K562 (cell line): ENCODE results near the gene ZNF829. TPM values are rescaled to one million over a fixed set of nuclear protein-coding genes. Genes with fewer than 3 reads are reported as not detected.

ENCODE experiments used
- ARID3B ChIP-seq: fragments of 250-450 bp; sonication (Bioruptor Pico); IDR thresholded peaks from 2 replicates; pipeline ENCODE4 v1.4.0; 2020; ENCODE audit warnings: borderline replicate concordance
- CREB3 ChIP-seq: fragments of 450-650 bp; conservative IDR thresholded peaks from 2 replicates; pipeline ENCODE4 v1.6.1; 2016; ENCODE audit warnings: missing genetic modification characterization, low read depth, mild to moderate bottlenecking, missing compliant biosample characterization, moderate library complexity
- CTCFL ChIP-seq: IDR thresholded peaks from 2 replicates; pipeline ENCODE4 v1.6.1; 2011; ENCODE audit warnings: borderline replicate concordance, low read depth, mild to moderate bottlenecking, moderate library complexity, low read length; ENCODE audit not compliant: insufficient read depth, poor library complexity, severe bottlenecking
- ETS2 ChIP-seq: IDR thresholded peaks from 2 replicates; pipeline ENCODE4 v1.6.1; 2016; ENCODE audit warnings: borderline replicate concordance, missing genetic modification characterization, mild to moderate bottlenecking, moderate library complexity, missing compliant biosample characterization; ENCODE audit not compliant: poor library complexity, severe bottlenecking
- HES1 ChIP-seq: fragments of 450-650 bp; IDR thresholded peaks from 2 replicates; pipeline ENCODE4 v1.6.1; 2016; ENCODE audit warnings: low read depth, mild to moderate bottlenecking, moderate library complexity
- HMBOX1 ChIP-seq: sonication (generic); IDR thresholded peaks from 2 replicates; pipeline ENCODE4 v1.6.1; 2016
- IRF2 ChIP-seq: sonication (generic); formaldehyde crosslinking; IDR thresholded peaks from 2 replicates; pipeline ENCODE4 v1.8.1; 2022; ENCODE audit warnings: mild to moderate bottlenecking, missing genetic modification reagents
- PTTG1 ChIP-seq: fragments of 450-650 bp; IDR thresholded peaks from 2 replicates; pipeline ENCODE4 v1.6.1; 2016; ENCODE audit warnings: low read depth, mild to moderate bottlenecking, missing genetic modification characterization, missing compliant biosample characterization
- RB1 ChIP-seq: fragments of 450-650 bp; IDR thresholded peaks from 2 replicates; pipeline ENCODE4 v1.6.1; 2017; ENCODE audit warnings: low read depth, mild to moderate bottlenecking
- RFX1 ChIP-seq: fragments of 450-650 bp; IDR thresholded peaks from 2 replicates; pipeline ENCODE4 v1.6.1; 2016; ENCODE audit warnings: mild to moderate bottlenecking, moderate library complexity
- SIX5 ChIP-seq, 2 experiments: IDR thresholded peaks; 2 replicates each; pipeline ENCODE4 v1.6.1; 2011; ENCODE audit warnings: low read length in 2 of 2, borderline replicate concordance in 1 of 2, low read depth in 1 of 2, mild to moderate bottlenecking in 1 of 2, moderate library complexity in 1 of 2; ENCODE audit not compliant: insufficient read depth in 1 of 2
- TARDBP ChIP-seq: fragments of 450-650 bp; IDR thresholded peaks from 2 replicates; pipeline ENCODE4 v1.6.1; 2016
- XRCC3 ChIP-seq: fragments of 450-650 bp; IDR thresholded peaks from 2 replicates; pipeline ENCODE4 v1.6.1; 2017; ENCODE audit warnings: mild to moderate bottlenecking, moderate library complexity
- ZBTB8A ChIP-seq: fragments of 450-650 bp; IDR thresholded peaks from 2 replicates; pipeline ENCODE4 v1.6.1; 2018; ENCODE audit warnings: mild to moderate bottlenecking, moderate library complexity; ENCODE audit not compliant: partially characterized antibody
- ZNF384 ChIP-seq: IDR thresholded peaks from 2 replicates; pipeline ENCODE4 v1.6.1; 2012; ENCODE audit warnings: low read depth, low read length, improper control_type of control experiment
- polyA plus RNA-seq, 8 experiments: library from polyadenylated mRNA; depleted of rRNA in 4 of 8; stranded (reverse) in 5 of 8; unstranded in 3 of 8; fragments of >200 nt; fragmentation: Nextera tagmentation in 2 of 8; fragmentation: Illumina TruSeq in 1 of 8; extraction: Ambion mirVana in 2 of 8; extraction: Trizol in 1 of 8; gene quantifications; 2 replicates each; pipeline versions ENCODE4 v1.2.1 to v1.2.3, GENCODE V29; 2011 to 2014; ENCODE audit warnings: inconsistent platforms in 1 of 8, missing spikeins in 1 of 8
- total RNA-seq, 7 experiments: library from RNA; depleted of rRNA in 6 of 7; stranded (reverse); fragments of >200 nt in 6 of 7; fragmentation: Illumina TruSeq in 2 of 7; extraction: Trizol in 2 of 7; gene quantifications; 2 replicates each; pipeline versions ENCODE4 v1.2.1 to v1.2.3, GENCODE V29; 2011 to 2021; ENCODE audit warnings: low replicate concordance in 1 of 7

Gene ZNF829
- total and polyA plus RNA-seq, 9 of the 15 experiments (the other 6 are each of a cell fraction or from before 2014, with no cell fraction given): 0.02 to 0.14 (median 0.06) TPM; not detected in 1

GRCh38 chr19:36849701-36850558 is 66.2 kb downstream of the ZNF829 start (continued):
- TF ChIP-seq RFX1 (peak; percentile 11; the same call in 1 of the 2 replicates), RB1 (no peak), HMBOX1 (peak; percentile 75), ZBTB8A (no peak), CTCFL (no peak), ZNF384 (no peak), IRF2 (CRISPR knock-in tag) (no peak), ETS2 (no peak), HES1 (no peak), SIX5 (IDR thresholded peaks at IDR 0.05; ENCODE audit: borderline replicate concordance in 1 of 2, insufficient read depth in 1 of 2, low read depth in 1 of 2, low read length in 2 of 2) (peak; percentile 29 to 30; a peak in 2 of 4 replicates), XRCC3 (no peak), PTTG1 (tag) (no peak), CREB3 (tag) (no peak), TARDBP (no peak), ARID3B (no peak)
